HG02885 (cell line): ENCODE data around the gene SCN5A.

Experiments used
- ATAC-seq: cut with Tn5 transposase; IDR thresholded peaks from one replicate; pipeline ENCODE4 v1.9.1; 2021; ENCODE audit warnings: mild to moderate bottlenecking; ENCODE audit not compliant: unreplicated experiment, poor library complexity

Gene SCN5A

GRCh38 chr3:38628835-38629234 lies 20.7 kb downstream of the SCN5A start:
- no peak for ATAC-seq

GRCh38 chr3:38627956-38628355 lies 21.5 kb downstream of the SCN5A start:
- ATAC-seq = peak; percentile 54

GRCh38 chr3:38626171-38626570 lies 23.3 kb downstream of the SCN5A start:
- no peak for ATAC-seq

DNA sequence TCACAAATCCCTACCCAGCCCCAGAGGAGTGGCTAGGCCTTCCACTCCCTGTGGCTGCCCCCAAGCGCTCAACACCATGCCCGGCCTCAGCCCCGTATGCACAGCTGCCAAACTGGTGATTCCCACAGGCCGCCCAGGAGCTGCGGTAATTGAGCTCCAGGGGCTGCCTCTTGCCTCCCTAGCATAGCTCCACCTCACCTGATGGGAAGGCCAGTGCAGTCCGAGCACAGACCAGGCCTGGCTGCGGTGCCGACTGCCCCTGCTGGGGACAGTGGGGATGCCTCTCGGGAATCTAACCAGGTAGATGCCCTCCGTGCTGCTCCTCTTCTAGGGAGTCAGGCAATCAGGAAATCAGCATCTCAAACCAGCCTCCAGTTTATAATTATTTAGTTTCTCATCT lies 25.9 kb downstream of the SCN5A start:
- ATAC-seq = no peak

DNA sequence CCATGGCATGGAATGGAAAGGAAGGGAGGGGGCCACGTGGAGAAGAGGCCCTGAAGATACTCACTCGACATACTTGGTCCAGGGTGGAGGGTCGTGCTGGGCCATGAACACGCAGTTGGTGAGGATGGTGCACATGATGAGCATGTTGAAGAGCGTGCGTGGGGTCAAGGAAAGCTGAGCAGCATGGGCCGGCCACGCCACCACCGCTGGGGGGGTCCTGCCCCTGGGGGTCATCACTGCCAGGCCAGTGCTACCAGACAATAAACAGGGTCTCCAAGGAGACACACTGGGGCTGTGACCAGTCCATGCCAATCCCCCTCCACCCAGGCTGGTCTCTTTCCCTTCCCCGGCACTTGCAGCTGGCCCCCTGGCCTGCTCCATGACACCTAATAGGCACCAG lies 27.2 kb downstream of the SCN5A start:
- ATAC-seq = no peak

DNA sequence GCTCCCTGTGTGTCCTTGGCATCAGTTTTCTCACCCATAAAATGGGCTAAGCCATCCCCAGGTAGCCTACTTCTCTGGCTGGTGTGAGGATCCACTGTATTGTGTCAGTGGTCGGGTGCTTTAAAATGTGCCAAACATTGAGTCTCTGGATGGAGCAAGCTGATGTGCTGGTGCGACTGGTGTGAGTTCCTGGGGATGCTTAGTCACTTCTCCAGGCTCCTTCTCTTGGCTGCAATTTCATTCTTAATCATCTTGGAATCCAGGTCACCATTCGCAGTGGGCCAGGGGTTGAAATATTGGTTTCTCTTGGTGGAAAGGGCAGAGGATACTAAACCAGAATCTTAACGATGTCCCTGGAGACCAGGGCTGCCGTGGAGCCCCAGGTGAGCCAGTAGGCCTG lies 29.3 kb downstream of the SCN5A start:
- ATAC-seq = no peak

DNA sequence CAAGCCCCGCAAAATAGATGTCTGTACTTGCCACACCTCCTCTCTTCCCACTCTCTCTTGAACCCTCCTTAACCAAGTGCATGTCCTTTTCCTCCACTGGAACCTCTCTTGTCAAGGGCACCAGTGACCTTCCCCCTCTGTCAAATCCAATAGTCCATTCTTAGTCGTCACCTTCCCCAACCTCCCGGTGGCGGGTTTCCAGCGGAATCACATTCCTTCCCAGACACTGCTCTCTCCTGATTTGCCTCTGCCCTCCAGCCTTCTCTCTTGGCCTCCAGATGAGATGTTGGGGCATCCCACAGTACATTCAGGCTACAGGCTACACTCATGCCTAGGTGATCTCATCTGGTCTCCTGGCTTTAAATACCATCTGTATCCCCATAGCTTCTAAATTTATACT lies 31.1 kb downstream of the SCN5A start:
- no peak for ATAC-seq

DNA sequence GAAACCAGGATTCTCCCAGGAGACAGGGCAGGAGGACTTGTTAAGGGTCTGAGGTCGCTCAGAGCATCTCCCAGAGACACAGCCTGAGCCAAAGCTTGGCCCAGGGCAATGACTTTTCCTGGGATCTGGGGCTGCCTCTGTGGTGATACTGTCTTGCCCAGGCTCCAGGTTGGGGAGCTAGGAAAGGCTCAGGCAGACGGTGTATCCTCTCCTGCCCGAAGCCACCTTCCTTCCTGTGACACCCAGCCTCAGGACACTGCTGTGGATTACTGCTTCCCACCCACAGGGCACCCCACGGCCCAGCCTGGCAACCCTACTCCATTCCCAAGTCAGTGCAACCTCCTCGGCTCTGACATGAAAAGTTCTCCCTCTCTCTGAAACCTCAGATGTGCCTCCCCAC lies 31.9 kb downstream of the SCN5A start:
- no peak for ATAC-seq

GRCh38 chr3:38617137-38617536 lies 32.4 kb downstream of the SCN5A start:
- ATAC-seq = no peak

GRCh38 chr3:38616658-38617057 lies 32.8 kb downstream of the SCN5A start:
- no peak for ATAC-seq

DNA sequence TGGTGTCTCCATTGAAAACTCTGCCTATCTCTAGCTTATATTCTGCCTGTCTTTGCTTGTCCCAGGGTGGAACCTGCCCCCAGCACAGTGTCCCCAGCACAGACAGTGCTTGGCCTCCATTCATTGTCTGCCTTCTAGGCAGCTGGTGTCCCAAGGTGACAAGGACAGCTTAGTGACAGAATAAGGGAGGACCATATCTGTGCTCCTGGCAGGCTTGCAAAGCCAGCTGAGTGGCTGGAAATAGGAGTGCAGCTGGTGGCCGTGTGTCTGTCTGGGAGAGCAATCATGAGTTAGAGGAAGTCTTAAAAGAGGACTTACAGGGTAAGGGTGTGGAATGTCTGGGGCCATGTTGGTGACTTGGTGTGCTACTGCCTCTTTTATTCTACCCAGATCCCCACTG lies 33.4 kb downstream of the SCN5A start:
- no peak for ATAC-seq

- ATAC-seq = no peak
Measured at GRCh38 chr3:38614651-38615352, 34.7 kb downstream of the SCN5A start.

- no peak for ATAC-seq
Measured at GRCh38 chr3:38614091-38614490, 35.4 kb downstream of the SCN5A start.

- ATAC-seq = no peak
Measured at GRCh38 chr3:38613426-38613825, 36.1 kb downstream of the SCN5A start.

DNA sequence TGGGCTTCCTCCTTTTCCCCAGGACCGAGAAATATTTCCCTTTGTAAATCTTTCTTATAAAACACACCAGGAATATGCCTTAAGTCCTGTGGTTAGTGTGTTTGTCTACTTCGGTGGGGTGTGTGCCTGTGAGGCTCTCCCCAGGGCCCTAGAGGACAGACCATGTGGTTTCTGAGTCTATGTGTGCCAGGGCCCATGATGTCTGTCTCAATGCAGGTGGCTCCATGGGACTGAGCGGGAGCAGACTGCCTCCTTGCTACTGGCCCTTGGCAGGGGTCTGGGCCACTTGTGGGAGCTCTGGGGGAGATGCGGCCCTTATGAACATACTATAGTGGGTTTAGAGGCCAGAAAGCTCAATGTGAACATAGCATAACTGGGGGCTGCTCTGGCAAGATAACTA lies 37.6 kb downstream of the SCN5A start:
- ATAC-seq = no peak

DNA sequence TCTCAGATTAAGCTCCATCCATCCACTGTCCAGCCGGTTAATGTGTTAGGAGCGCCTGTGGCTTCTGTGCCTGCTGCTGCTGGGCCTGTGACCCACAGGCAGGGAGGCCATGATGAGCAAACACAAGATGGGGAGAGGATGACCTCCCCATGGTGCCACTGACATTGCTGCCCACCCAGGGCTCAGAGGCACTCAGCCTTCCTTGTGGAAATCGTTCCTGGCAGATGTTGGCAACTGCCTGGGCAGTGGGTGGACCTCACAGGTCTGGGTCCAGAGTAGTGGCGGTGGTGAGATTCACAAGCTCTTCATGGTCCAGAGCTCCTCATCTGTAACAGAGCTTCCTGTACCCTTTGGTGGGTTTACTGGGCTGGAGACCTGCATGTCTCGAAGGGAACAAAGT lies 38.6 kb downstream of the SCN5A start:
- no peak for ATAC-seq

DNA sequence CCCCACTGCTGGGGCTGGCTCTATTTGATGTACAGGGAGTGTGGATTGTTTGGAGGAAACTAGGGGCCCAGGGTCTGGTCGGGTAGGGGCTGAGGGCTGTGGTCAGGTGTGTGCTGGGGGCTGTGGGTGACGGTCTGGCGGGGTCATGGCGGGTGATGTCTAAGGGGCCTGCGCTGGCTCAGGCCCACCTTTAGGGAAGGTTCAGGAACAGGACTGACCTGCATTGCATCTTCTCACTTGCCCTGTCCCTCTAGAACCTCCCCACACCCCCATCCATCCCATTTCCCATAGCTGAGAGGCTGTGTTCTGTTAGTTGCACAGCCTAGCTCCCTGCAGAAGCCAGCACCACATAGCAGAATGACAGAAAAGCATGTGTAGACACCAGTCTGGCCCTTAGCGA lies 39.1 kb downstream of the SCN5A start:
- no peak for ATAC-seq

GRCh38 chr3:38609386-38610111 lies 39.9 kb downstream of the SCN5A start:
- ATAC-seq = no peak

DNA sequence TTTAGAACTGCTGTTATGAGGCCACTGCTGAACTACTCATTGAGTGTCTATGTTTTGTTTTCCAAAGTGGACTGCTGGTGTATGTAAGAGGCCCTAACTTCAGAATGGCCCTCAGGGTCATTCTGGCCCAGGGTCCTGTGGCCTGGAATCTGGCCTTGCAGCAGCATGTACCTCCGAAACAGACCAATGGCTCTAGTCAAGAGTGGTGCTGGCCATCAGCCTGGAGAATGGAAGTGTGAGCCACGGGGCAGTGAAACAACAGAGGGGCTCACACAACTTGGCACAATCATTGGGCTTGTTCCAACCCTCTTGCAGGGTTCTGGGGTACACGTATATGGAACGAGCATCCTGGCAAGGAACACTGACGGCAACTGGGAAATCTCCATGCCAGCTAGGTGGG lies 40.5 kb downstream of the SCN5A start:
- no peak for ATAC-seq

DNA sequence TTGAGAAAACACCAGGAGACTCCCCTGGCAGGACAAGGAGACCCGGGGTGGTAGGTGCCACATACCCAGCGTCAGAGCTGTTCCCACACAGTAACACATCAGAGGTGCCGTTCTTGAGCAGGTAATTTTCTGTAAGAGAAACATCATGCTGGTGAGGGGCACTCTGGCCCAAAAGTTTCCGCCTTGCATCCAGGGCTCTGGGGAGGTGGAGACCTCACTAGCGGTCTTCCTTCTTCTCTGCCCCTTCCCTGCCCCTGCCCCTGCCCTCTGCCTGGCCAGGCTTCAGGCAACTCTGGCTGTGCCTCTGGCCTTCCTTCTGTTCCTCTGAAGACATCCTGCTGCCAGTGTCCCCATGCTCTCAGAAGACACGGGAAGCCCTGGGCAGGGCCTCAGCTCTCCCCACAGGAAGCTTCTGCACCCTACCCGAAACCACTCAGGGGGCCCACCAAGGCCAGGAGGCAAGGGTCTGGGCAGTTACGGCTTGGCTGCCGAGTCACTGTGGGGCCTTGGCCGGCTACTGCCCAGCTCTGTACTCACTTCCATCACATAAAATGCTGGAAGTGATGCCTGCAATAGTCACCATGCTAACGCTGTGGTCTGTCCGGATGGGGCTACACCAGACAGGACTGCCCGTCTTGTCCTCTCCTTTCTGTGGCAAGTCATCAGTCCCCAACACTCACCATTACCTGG lies 41.3 kb downstream of the SCN5A start:
- no peak for ATAC-seq

- no peak for ATAC-seq
Measured at GRCh38 chr3:38606561-38606960, 42.9 kb downstream of the SCN5A start.

DNA sequence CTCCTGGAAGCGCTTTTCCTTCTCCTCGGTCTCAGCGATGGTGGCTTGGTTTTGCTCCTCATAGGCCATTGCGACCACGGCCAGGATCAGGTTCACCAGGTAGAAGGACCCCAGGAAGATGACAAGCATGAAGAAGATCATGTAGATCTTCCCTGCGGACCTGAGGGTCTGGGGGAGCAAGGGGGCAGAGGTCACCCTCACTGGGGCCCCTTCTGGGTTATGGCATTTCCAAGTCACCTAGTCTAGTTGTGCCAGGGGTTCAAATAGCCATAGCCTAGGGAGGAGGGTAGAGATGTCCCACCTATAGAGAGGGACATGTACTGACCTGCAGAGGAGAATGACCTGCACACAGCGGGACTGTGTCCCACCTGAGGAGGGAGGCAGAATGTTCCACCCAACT lies 43.5 kb downstream of the SCN5A start:
- ATAC-seq = no peak
